Measurements from ENCODE around the gene DYNC1LI2.
"Not testable (repeated sequence)": the region's sequence is repeated elsewhere in the genome, so short reads cannot be mapped to it uniquely, and the experiment has no call there.

The DYNC1LI2 gene

DNA sequence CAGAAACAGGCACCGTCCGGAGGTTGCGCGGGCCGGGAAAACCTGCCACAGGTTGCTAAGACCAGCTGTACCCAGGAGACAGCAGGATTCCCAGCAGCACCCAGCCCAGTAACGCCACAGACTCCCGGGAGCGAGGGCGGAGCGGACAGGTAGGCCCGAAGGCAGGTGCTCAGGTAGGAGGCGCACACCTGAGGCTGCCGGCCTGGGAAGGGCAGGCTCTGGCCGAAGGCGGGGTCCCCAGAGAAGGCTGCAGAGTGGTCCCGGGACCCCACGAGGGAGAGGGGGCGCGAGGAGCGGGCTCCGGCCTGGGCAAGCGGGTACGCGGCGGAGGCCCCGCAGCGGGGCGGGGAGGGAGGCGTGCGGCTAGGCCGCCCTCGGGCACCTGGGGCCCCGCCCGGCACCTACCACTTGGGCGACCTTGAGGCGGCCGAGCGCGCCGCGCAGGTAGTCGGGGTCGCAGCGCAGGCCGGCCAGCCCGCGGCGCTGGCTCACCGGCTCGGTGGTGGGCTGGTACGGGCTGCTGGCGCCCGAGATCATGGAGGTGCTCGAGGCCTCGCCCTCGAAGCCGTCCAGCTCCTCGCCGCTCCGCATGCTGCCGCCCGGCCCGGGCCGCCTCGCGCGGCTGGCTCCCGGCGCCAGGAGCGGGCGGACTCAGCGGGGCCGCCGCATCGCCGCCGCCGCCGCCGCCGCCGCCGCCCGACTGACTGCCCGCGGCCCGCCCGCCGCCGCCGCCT, 55.3 kb downstream of the DYNC1LI2 start:
- DNase-seq = no peak

DNA sequence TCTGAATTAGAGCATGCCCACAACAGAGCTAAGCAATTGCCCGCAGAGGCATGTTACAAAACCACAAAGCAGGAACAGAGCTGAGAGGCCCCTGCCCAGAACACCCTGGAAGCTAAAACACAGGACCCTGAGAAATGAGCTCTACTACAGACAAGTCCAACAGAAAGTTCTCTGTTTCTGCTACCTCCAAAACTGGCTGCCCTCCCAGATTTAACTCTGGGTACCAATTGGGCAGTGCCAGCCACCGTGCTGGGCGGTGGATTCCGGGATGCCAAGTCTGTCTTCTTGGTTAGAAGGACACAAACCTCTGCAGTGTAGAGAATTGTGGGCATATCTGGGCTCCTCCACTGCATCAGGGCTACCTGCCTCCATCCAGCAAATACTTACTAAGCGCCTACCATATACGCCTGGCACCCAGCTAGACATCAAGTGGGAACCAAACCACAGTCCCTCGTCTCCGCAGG, 55.9 kb downstream of the DYNC1LI2 start:
- peak in 1 of 2 donors; percentile 1 for DNase-seq

- DNase-seq = no peak
Observed at GRCh38 chr16:66693149-66693548, 58.3 kb downstream of the DYNC1LI2 start.

DNA sequence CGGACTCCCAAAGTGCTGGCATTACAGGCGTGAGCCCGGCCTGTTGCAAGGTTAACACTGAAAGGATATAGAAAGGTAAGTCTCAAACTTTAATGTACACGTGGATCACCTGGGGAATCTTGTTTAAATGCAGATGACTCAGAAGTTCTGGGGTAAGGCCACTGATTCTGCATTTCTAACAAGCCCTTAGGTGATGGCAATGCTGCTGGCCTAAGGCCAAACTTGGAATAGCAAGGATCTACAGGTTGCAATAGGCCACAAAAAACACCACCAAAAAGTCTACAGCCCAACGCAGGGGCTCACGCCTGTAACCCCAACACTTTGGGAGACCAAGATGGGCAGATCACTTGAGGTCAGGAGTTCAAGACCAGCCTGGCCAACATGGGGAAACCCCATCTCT, 59.1 kb downstream of the DYNC1LI2 start:
- no peak for DNase-seq

DNA sequence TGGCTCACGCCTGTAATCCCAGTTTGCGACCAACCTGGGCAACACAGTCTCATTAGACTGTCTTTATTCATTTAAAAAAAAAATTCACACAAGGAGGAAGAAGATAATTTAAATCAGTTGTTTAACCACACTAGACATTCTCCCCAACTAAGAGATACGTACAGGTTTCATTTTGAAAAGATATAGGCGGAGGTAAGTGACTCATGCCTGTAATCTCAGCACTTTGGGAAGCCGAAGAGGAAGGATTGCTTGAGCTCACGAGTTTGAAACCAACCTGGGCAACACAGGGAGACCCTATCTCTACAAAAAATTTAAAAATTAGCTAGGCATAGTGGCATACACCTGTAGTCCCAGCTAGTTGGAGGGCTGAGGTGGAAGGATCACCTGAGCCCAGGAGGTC, 60.2 kb downstream of the DYNC1LI2 start:
- DNase-seq = no peak

- no peak for DNase-seq
Observed at GRCh38 chr16:66690106-66690847, 61.1 kb downstream of the DYNC1LI2 start.

GRCh38 chr16:66689282-66689681, 62.1 kb downstream of the DYNC1LI2 start:
- no peak for DNase-seq

GRCh38 chr16:66687906-66688625, 63.3 kb downstream of the DYNC1LI2 start:
- no peak for DNase-seq

DNA sequence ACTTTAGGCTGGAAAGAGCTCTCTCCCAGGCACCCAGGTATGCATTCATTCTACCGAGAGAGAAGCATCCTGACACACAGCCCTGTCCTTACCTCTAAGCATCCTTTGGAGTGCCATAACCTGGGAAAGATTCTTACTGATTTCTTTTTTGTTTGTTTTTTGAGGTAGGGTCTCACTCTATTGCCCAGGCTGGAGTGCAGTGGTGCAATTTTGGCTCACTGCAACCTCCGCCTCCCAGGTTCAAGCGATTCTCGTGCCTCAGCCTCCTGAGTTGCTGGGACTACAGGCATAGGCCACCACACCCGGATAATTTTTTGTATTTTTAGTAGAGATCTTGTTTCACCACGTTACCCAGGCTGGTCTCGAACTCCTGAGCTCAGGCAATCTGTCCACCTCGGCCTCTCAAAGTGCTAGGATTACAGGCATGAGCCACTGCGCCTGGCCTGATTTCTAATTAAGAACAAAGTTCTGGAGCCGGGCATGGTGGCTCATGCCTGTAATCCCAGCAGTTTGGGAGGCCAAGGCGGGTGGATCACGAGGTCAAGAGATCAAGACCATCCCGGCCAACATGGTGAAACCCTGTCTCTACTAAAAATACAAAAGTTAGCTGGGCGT, 65.8 kb downstream of the DYNC1LI2 start:
- DNase-seq = not testable (repeated sequence)

- no peak for DNase-seq
Observed at GRCh38 chr16:66682271-66682670, 69.1 kb downstream of the DYNC1LI2 start.

DNA sequence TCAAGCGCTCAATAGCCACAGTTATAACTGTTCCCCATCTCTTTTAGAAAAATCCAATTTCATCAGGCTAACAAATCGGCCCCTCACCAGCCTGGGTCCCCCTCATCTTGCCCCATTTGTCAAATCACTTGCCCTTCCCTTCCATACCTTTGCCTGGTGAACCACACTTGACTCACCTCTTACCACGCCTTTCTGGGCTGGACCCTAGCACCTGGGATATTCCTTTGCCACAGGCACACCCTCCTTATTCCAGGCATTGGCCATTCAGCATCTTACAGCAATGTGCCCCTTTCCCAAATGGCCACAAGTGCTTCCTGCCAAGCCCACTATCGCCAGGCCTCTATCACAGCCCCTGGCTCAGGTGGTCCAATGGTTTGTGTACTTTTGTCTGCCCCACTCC, 69.7 kb downstream of the DYNC1LI2 start:
- DNase-seq = no peak

DNA sequence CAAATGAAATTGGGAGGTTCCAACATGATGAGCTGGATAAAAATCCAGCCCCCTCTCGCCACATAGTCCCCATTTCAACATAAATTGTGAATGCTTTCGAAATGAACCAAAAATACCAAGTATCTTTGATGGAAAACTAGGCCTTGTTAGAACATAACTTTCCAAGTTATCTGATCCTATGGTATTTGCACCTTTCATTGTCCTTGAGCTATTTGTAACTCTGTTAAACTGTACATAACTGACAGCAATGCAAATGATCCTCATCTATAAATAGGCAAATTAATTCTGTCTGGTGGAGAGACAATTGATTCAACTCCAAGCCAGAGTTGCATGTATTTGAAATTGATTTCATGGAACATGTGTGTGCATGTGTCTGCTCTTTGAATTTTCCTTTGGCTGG, 73.1 kb downstream of the DYNC1LI2 start:
- DNase-seq = no peak

DNA sequence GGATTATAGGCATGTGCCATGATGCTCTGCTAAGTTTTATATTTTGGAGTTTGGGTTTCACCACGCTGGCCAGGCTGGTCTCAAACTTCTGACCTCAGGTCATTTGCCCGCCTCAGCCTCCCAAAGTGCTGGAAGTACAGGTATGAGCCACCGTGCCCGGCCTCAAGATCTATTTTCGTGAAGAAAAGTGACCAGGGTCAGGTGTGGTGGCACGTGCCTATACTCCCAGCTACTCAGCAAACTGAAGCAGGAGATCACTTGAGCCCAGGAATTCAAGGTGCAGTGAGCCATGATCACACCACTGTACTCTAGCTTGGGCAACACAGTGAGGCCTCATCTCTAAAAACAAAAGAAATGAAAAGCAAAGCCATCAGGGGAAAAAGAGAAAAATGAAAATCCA, 73.6 kb downstream of the DYNC1LI2 start:
- DNase-seq = no peak

- DNase-seq = no peak
Observed at GRCh38 chr16:66677179-66677578, 74.2 kb downstream of the DYNC1LI2 start.

DNA sequence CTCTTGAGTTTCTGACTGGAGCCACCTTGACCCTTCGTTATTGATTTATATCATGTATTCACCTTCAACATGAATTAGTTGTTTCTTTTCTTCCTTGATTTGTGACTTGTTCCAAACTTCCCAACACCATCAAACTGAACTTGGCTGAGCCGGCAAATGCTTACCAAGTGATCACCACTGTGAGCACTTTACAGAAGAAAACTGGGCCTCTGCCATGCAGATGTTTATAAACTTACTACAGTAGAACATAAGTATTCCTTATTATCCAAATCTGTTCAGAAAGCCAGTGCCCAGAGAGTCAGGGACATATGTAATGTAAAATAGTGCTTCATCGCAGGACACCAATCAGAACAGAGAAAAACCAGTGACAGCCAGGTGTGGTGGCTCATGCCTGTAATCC, 74.8 kb downstream of the DYNC1LI2 start:
- DNase-seq = no peak

GRCh38 chr16:66673691-66674090, 77.7 kb downstream of the DYNC1LI2 start:
- DNase-seq = no peak
